IPS-18a (cell line): Measurements from ENCODE around the gene PCNX4.
A peak's percentile ranks its signal among the peaks of the same experiment; 100 is the strongest.

ENCODE experiments used
- H3K27ac ChIP-seq: one replicate; pipeline ENCODE4 v1.5.1; 2013; ENCODE audit warnings: low read length
- H3K27me3 ChIP-seq: one replicate; pipeline ENCODE4 v1.6.1; 2013; ENCODE audit warnings: mild to moderate bottlenecking, low read length; ENCODE audit not compliant: control insufficient read depth, insufficient read depth
- H3K36me3 ChIP-seq: one replicate; pipeline ENCODE4 v1.6.1; 2013; ENCODE audit warnings: low read depth, low read length; ENCODE audit not compliant: control insufficient read depth
- H3K4me1 ChIP-seq: one replicate; pipeline ENCODE4 v1.6.1; 2013; ENCODE audit warnings: low read depth, low read length; ENCODE audit not compliant: control insufficient read depth
- H3K4me3 ChIP-seq: one replicate; pipeline ENCODE4 v1.5.1; 2013; ENCODE audit warnings: low read length
- H3K9ac ChIP-seq: one replicate; pipeline ENCODE4 v1.6.1; 2013; ENCODE audit warnings: mild to moderate bottlenecking, low read length, moderate library complexity
- H3K9me3 ChIP-seq: one replicate; pipeline ENCODE4 v1.6.1; 2013; ENCODE audit warnings: low read depth, low read length; ENCODE audit not compliant: control insufficient read depth

PCNX4 gene

DNA sequence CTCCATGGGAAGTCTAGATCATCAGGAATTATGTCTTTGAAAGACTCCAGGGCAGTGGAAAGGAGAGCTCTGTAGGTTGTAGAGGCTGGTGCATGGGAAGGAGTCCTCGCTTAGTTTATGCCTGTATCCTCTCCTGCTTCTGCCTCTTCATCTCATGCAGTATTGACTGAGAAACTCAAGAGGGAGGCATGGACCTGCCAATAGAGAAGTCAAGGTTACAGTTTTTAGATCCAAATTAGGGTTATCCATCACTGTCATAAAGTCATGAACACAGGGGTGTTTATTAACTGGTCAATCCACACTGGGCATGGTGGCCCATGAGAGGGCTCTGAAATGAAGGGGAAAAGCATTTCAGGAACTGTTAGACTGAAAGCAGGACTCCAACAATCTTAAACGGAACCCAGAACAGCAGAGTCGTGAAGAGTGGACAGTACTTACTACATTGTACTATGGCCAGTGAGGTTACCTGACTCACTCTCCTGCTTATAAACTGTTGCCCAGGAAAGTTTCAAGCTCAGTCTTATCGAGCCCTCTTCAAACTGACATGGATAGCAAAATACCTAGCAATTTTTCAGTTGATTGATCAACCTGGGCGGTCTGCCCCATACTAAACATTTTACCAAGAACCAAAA lies 103.6 kb downstream of the PCNX4 start:
- H3K4me1 ChIP-seq: peaks cover 7% of the 10 kb centered on the region
- no peak overlapping the region for H3K27ac ChIP-seq
- no peaks in the 10 kb centered on the region for H3K36me3 ChIP-seq
- H3K27me3 ChIP-seq: no peaks in the 10 kb centered on the region
- H3K9ac ChIP-seq: no peak overlapping the region
- no peak overlapping the region for H3K4me3 ChIP-seq
- H3K9me3 ChIP-seq: no peaks in the 10 kb centered on the region

DNA sequence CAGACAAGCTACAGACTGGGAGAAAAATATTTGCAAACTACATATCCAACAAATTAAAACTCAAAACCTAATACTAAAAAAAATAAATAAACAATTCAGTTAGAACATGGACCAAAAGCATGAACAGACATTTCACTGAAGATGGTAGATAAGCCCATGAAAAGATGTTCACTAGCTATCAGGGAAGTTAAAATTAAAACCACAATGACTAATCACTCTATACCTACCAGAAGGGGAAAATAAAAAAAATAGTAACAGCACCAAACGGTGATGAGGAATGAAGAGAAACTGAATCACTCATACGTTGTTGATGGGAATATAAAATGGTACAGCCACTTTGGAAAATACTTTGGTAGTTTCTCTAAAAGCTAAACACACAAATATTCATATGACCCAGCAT lies 104.6 kb downstream of the PCNX4 start:
- peaks cover 7% of the 10 kb centered on the region for H3K4me1 ChIP-seq
- no peak overlapping the region for H3K27ac ChIP-seq
- no peaks in the 10 kb centered on the region for H3K27me3 ChIP-seq
- no peaks in the 10 kb centered on the region for H3K36me3 ChIP-seq
- no peak overlapping the region for H3K9ac ChIP-seq
- H3K4me3 ChIP-seq: no peak overlapping the region
- no peaks in the 10 kb centered on the region for H3K9me3 ChIP-seq

DNA sequence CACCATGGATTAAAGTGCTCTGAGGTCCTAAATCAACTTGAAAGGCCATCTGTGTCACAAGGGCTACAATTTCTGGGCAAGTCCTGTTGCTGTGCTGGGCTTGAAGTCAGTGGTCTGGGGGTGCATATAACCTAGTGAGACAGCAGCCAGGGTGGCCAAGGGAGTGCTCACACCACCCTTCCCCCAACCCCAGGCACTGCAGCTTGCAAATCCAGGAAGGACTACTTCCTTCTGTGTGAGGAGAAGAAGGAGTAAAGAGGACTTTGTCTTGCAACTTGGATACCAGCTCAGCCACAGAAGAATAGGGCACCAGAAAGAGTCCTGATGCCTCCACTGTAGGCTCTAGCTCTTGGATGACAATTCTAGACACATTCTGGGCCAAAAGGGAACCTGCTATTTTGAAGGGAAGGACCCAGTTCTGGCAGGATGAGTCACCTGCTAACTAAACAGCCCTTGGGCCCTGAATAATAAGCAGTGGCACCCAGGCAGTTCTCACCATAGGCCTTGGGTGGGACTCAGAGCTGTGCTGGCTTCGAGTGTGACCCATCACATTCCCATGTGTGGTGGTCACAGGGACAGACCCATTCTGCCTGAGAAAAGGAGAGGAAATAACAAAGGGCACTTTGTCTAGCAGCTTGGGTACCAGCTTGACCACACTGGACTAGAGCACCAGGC lies 106.0 kb downstream of the PCNX4 start:
- Histone ChIP-seq H3K9me3 (no peaks in the 10 kb centered on the region), H3K27me3 (no peaks in the 10 kb centered on the region), H3K27ac (no peak overlapping the region), H3K4me1 (peaks cover 7% of the 10 kb centered on the region), H3K4me3 (no peak overlapping the region), H3K36me3 (no peaks in the 10 kb centered on the region), H3K9ac (no peak overlapping the region)

DNA sequence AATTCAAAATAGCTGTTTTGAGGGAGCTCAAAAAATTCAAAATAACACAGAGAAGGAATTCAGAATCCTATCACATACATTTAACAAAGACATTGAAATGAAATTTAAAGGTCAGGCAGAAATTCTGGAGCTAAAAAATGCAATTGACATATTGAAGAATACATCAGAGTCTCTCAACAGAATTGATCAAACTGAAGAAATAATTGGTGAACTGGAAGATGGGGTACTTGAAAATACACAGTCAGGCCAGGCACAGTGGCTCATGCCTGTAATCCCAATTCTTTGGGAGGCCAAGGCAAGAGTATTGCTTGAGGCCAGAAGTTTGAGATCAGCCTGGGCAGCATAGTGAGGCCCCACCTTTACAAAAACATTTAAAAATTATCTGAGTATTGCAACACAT lies 107.6 kb downstream of the PCNX4 start:
- peaks cover 15% of the 10 kb centered on the region for H3K4me1 ChIP-seq
- H3K4me3 ChIP-seq: no peak overlapping the region
- H3K27ac ChIP-seq: no peak overlapping the region
- no peaks in the 10 kb centered on the region for H3K27me3 ChIP-seq
- no peaks in the 10 kb centered on the region for H3K36me3 ChIP-seq
- H3K9me3 ChIP-seq: no peaks in the 10 kb centered on the region
- no peak overlapping the region for H3K9ac ChIP-seq

DNA sequence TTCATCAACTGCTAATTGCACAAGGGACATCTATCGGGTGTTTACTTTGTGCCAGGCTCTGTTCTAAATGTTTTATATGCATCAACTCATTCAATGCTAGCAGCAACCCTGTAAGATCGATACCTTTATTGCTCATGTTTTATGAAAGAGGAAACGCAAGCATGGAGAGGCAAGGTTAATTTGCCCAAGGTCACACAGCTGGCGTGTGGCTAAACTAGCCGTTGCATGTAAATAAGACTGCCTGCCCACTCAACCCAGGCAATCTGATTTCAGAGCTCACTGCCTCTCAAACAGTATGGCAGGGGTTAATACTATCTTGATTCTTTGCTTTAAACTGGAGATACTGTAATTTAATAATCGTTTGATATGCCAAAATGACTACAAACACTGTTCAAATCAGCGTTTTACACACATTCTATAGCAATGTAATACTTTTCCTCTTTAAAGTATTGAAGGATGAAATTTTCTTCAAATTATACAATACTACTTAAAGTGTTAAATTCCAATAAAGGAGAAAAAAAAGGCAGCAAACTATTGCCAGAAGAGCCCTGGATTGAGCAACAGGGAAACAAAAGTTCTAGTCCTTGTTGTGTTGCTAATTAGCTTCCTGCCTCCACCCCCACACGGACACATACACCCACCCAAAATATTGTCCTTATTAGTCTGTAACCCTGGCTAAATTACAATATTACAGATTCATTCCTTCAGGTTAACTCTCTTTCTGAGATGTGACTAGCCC lies 112.5 kb downstream of the PCNX4 start:
- H3K27ac ChIP-seq: no peak overlapping the region
- H3K4me3 ChIP-seq: peak overlapping the region; percentile 29
- no peaks in the 10 kb centered on the region for H3K27me3 ChIP-seq
- peaks cover 18% of the 10 kb centered on the region for H3K4me1 ChIP-seq
- H3K9ac ChIP-seq: no peak overlapping the region
- no peaks in the 10 kb centered on the region for H3K9me3 ChIP-seq
- no peaks in the 10 kb centered on the region for H3K36me3 ChIP-seq

DNA sequence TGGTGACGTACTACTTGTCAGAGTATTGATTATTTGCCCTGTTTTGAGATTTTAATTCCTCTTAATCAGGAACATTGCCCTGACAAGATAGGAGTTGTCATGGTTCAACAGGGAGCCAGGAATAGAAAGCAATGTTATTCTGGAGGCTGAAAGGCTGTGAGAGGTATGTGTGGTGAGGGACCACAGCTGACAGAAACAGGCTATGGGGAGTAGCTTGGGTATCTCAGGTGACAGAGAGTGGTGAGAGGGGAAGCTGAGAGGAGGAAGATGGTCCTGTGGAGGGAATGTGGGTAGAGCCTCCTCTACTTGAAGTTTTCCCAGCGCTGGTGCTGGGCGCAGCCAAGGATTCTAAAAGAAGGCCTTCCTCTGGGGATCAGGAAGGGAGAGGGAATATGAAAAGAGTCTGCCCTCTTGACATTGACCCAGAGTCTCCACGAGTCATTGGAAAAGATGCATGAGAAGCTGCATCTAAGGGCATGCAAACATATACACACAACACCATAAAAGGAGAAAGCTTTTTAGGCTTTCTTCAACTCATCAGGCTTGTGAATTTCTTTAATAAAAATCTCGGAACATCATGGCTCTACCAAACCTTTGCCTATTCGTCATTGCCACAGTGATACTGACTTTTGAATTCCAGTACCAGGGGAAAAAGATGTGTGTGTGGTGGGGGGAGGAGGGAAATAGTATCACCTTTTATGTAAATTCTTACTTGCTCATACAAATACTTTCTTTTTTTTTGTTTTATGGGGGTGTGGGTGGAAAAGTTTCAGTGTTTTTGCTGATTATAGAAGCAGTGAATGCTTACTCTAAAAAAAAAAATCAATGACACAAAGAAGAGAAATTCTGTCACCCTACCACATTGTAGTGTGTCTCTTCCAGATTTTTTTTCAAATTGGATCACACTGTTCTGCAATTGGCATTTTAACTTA lies 113.4 kb downstream of the PCNX4 start:
- H3K27ac ChIP-seq: no peak overlapping the region
- H3K9ac ChIP-seq: no peak overlapping the region
- no peaks in the 10 kb centered on the region for H3K9me3 ChIP-seq
- no peaks in the 10 kb centered on the region for H3K36me3 ChIP-seq
- peaks cover 18% of the 10 kb centered on the region for H3K4me1 ChIP-seq
- no peaks in the 10 kb centered on the region for H3K27me3 ChIP-seq
- H3K4me3 ChIP-seq: peak overlapping the region; percentile 29

DNA sequence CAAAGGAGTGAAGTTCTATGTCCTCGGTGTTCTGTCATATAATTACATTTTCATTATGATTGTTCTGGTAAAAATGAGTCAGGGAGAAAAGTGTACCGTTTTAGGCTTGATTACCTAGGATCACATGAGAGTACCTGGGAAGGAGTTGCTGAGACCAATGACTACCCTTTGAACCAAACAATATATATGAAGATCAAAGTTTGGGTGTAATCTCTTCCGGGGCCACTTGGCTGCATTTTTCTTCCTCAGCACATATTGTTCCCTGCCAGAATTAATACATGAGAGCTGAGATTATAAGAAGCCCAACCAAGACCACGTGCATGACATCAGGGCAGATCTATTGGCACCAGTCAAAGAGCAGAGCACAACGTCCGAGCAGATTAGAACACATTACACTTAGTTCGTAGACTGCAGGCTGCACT lies 114.5 kb downstream of the PCNX4 start:
- peaks cover 21% of the 10 kb centered on the region for H3K4me1 ChIP-seq
- H3K27me3 ChIP-seq: no peaks in the 10 kb centered on the region
- H3K9me3 ChIP-seq: no peaks in the 10 kb centered on the region
- H3K4me3 ChIP-seq: no peak overlapping the region
- H3K9ac ChIP-seq: no peak overlapping the region
- no peak overlapping the region for H3K27ac ChIP-seq
- H3K36me3 ChIP-seq: no peaks in the 10 kb centered on the region

DNA sequence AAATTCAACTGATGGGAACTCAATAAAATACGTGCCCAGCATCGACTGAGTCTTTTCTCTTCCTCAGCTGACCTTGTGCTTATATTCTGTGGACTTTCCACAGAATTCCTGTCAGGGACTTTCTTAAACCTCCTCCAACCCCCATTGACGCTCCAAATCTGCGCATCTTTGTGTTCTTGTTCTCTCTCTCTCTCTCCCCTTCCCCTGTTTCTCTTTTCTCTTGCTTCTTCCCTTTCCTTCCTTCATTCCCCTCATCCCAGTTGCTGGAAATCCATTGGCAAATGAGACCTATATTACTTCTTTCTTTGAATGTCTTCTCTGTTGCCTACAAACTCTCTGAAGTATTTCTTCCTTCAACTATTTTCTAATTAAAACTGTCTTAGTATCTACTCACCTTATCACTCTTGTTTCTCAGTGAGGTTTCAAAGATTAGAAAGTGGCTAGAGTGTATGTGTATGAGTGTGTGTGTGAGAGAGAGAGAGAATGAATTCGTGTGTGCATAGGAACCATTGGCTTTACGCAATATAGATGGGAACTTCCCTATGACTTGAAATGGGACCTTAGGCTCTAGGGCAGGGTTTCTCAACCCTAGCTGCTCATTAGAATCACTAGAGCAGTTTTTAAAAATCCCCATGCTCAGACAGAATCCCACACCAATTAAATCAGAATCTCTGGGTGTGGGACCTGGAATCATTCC lies 115.3 kb downstream of the PCNX4 start:
- Histone ChIP-seq H3K27ac (no peak overlapping the region), H3K36me3 (no peaks in the 10 kb centered on the region), H3K27me3 (no peaks in the 10 kb centered on the region), H3K4me1 (peaks cover 26% of the 10 kb centered on the region), H3K9ac (no peak overlapping the region), H3K9me3 (no peaks in the 10 kb centered on the region), H3K4me3 (no peak overlapping the region)

DNA sequence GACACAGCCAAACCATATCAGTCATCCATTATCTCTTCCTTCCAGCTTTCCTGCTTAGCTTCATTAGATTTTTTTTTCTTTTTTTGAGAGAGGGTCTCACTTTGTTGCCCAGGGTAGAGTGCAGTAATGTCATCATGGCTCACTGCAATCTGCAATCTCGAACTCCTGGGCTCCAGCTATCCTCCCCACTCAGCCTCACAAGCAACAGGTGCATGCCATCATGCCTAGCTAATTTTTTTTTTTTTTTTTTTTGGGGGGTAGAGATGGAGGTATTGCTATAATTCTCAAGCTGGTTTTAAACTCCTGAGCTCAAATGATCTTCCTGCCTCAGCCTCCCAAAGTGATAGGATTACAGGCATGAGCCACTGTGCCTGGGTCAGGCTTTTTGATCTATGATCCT lies 119.0 kb downstream of the PCNX4 start:
- peaks cover 8% of the 10 kb centered on the region for H3K4me1 ChIP-seq
- no peak overlapping the region for H3K27ac ChIP-seq

DNA sequence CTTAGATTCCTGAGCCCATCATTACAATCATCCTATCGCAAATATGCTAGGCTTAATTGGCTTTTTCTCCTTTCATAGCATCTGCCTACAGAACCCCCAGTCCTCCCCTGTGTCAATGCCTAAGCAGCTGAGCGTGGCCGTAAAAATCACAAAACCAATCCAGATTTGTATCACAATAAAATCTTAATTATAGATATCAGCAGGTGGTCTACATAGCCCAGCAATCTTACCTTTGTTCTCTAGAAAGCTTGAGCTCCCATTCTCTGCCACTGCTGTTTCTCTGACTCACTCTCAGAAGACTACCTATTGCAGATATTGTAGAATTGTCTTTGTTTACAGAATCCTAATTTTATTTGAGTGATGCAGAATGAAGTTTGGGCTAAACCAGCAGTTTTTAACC lies 119.4 kb downstream of the PCNX4 start:
- Histone ChIP-seq H3K36me3 (no peaks in the 10 kb centered on the region), H3K9me3 (no peaks in the 10 kb centered on the region), H3K27ac (no peak overlapping the region), H3K4me1 (peaks cover 8% of the 10 kb centered on the region), H3K4me3 (no peak overlapping the region), H3K27me3 (no peaks in the 10 kb centered on the region), H3K9ac (no peak overlapping the region)

More for the DNA sequence above, 119.0 kb downstream of the PCNX4 start:
- H3K27me3 ChIP-seq: no peaks in the 10 kb centered on the region
- no peak overlapping the region for H3K4me3 ChIP-seq
- H3K9ac ChIP-seq: no peak overlapping the region
- no peaks in the 10 kb centered on the region for H3K36me3 ChIP-seq
- H3K9me3 ChIP-seq: no peaks in the 10 kb centered on the region
